ENCODE results near the gene PPRC1.

- TF ChIP-seq CTCF (IDR thresholded peaks at IDR 0.05) = no peak
- no peak for TF ChIP-seq EZH2phosphoT487 (IDR thresholded peaks at IDR 0.05)
- no peak for TF ChIP-seq EZH2 (IDR thresholded peaks at IDR 0.05)
Observed at GRCh38 chr10:102184606-102185005, 51.8 kb downstream of the PPRC1 start.

All from neural progenitor cell (in vitro differentiated cells).